HG02610 (cell line): ENCODE measurements around the gene PDIA4.
"Not testable (repeated sequence)": the region's sequence is repeated elsewhere in the genome, so short reads cannot be mapped to it uniquely, and the experiment has no call there.

Experiments used
- ATAC-seq: cut with Tn5 transposase; IDR thresholded peaks from one replicate; pipeline ENCODE4 v1.9.1; 2021; ENCODE audit warnings: mild to moderate bottlenecking, moderate library complexity; ENCODE audit not compliant: unreplicated experiment

Gene PDIA4

GRCh38 chr7:149028346-149029109 lies at the start of gene PDIA4:
PDIA4 (minus strand) TSS chr7:149028505; CDS start chr7:149028408, 97 bp downstream.
- peak; percentile 93 for ATAC-seq

- no peak for ATAC-seq
These were observed 49.3 kb upstream of the PDIA4 start for GRCh38 chr7:149077594-149077993.

GRCh38 chr7:149075286-149075685 lies 47.0 kb upstream of the PDIA4 start:
- ATAC-seq = no peak

- ATAC-seq = no peak
These were observed 46.0 kb upstream of the PDIA4 start for GRCh38 chr7:149074116-149074885.

GRCh38 chr7:149072438-149072775 lies 44.1 kb upstream of the PDIA4 start:
- no peak for ATAC-seq

- no peak for ATAC-seq
These were observed 43.5 kb upstream of the PDIA4 start for GRCh38 chr7:149071641-149072437.

- no peak for ATAC-seq
These were observed 42.9 kb upstream of the PDIA4 start for GRCh38 chr7:149071182-149071635.

- ATAC-seq = no peak
These were observed 42.2 kb upstream of the PDIA4 start for GRCh38 chr7:149070372-149071125.

GRCh38 chr7:149067869-149068268 lies 39.6 kb upstream of the PDIA4 start:
- no peak for ATAC-seq

GRCh38 chr7:149063476-149063875 lies 35.2 kb upstream of the PDIA4 start:
- ATAC-seq = no peak

GRCh38 chr7:149062217-149062899 lies 34.1 kb upstream of the PDIA4 start:
- ATAC-seq = not testable (repeated sequence)

GRCh38 chr7:149060156-149060555 lies 31.9 kb upstream of the PDIA4 start:
- no peak for ATAC-seq

- ATAC-seq = no peak
These were observed 25.6 kb upstream of the PDIA4 start for GRCh38 chr7:149053885-149054284.

- no peak for ATAC-seq
These were observed 25.1 kb upstream of the PDIA4 start for GRCh38 chr7:149053384-149053783.

GRCh38 chr7:149050941-149051340 lies 22.6 kb upstream of the PDIA4 start:
- ATAC-seq = no peak

GRCh38 chr7:149048805-149049204 lies 20.5 kb upstream of the PDIA4 start:
- no peak for ATAC-seq

- no peak for ATAC-seq
These were observed 18.1 kb upstream of the PDIA4 start for GRCh38 chr7:149046416-149046815.

- ATAC-seq = no peak
These were observed 15.6 kb upstream of the PDIA4 start for GRCh38 chr7:149043936-149044335.

GRCh38 chr7:149041350-149041749 lies 13.0 kb upstream of the PDIA4 start:
- ATAC-seq = no peak

GRCh38 chr7:149038641-149039040 lies 10.3 kb upstream of the PDIA4 start:
- ATAC-seq = not testable (repeated sequence)
